ENCODE measurements around the gene SLC22A23. TPM values are rescaled to one million over a fixed set of nuclear protein-coding genes. Genes with fewer than 3 reads are reported as not detected.
"Not testable (repeated sequence)": the region's sequence is repeated elsewhere in the genome, so short reads cannot be mapped to it uniquely, and the experiment has no call there.

Gene SLC22A23
- total RNA-seq, 1 experiment from 2014 or later = 38.2 TPM

DNA sequence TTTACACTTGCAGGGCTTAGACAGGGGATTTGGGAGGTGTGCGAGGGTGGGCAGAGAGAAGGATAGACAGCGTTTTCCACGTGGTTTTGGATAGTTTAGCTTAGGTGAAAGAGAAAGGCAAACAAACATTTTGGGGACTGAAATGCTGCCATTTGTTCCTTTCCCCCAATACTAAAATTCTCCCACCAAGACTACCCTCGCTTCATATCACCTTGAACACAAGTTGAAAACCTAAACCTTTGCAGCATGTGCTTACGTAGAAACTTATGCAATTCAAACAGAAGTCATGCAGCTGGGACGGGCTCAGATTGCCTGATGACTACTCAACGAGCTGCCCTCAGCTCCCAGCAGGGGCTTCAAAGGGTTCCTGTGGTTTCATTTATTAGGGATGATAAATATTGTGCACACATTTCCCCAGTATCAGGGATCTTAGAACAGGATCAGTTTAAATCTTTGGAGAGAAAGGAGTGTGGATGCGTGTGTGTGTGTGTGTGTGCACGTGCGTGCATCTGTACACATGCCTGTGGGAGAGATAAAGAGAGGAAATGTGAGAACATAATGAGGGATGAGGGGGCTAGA, 77.3 kb downstream of the SLC22A23 start:
- no peak for TF ChIP-seq SP1 (CRISPR knock-in tag; conservative IDR thresholded peaks at IDR 0.05)
- TF ChIP-seq, protein P1, sequence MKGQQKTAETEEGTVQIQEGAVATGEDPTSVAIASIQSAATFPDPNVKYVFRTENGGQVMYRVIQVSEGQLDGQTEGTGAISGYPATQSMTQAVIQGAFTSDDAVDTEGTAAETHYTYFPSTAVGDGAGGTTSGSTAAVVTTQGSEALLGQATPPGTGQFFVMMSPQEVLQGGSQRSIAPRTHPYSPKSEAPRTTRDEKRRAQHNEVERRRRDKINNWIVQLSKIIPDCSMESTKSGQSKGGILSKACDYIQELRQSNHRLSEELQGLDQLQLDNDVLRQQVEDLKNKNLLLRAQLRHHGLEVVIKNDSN (CRISPR knock-in tag; IDR thresholded peaks at IDR 0.05) = no peak
- TF ChIP-seq, protein P2, sequence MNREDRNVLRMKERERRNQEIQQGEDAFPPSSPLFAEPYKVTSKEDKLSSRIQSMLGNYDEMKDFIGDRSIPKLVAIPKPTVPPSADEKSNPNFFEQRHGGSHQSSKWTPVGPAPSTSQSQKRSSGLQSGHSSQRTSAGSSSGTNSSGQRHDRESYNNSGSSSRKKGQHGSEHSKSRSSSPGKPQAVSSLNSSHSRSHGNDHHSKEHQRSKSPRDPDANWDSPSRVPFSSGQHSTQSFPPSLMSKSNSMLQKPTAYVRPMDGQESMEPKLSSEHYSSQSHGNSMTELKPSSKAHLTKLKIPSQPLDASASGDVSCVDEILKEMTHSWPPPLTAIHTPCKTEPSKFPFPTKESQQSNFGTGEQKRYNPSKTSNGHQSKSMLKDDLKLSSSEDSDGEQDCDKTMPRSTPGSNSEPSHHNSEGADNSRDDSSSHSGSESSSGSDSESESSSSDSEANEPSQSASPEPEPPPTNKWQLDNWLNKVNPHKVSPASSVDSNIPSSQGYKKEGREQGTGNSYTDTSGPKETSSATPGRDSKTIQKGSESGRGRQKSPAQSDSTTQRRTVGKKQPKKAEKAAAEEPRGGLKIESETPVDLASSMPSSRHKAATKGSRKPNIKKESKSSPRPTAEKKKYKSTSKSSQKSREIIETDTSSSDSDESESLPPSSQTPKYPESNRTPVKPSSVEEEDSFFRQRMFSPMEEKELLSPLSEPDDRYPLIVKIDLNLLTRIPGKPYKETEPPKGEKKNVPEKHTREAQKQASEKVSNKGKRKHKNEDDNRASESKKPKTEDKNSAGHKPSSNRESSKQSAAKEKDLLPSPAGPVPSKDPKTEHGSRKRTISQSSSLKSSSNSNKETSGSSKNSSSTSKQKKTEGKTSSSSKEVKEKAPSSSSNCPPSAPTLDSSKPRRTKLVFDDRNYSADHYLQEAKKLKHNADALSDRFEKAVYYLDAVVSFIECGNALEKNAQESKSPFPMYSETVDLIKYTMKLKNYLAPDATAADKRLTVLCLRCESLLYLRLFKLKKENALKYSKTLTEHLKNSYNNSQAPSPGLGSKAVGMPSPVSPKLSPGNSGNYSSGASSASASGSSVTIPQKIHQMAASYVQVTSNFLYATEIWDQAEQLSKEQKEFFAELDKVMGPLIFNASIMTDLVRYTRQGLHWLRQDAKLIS (CRISPR knock-in tag; IDR thresholded peaks at IDR 0.05; ENCODE audit: borderline replicate concordance) = no peak
- 0 out of 2 replicates have a peak, but pooled peaks have one; percentile 13 for TF ChIP-seq SMAD3 (CRISPR knock-in tag; IDR thresholded peaks at IDR 0.05; ENCODE audit: borderline replicate concordance)
- TF ChIP-seq MXD4 (CRISPR knock-in tag; IDR thresholded peaks at IDR 0.05; ENCODE audit: borderline replicate concordance) = no peak
- no peak for TF ChIP-seq ZNF121 (CRISPR knock-in tag; IDR thresholded peaks at IDR 0.05)
- no peak for TF ChIP-seq NFYB (CRISPR knock-in tag; conservative IDR thresholded peaks at IDR 0.05; ENCODE audit: low read depth)
- peak; percentile 66; the same call in 1 of the 2 replicates for TF ChIP-seq GABPB1 (CRISPR knock-in tag; IDR thresholded peaks at IDR 0.05)
- Mint-ChIP-seq H3K36me3 (no peaks in the 10 kb centered on the region), H3K27me3 (ENCODE audit: low read depth) (no peaks in the 10 kb centered on the region), H3K9me3 (no peaks in the 10 kb centered on the region), H3K27ac (peak overlapping the region; percentile 61), H3K4me1 (peaks cover 64% of the 10 kb centered on the region), H3K4me3 (no peak overlapping the region)
- no peak for ATAC-seq
- ChIA-PET CTCF (interaction anchor here (1.2 kb wide), 1 partner anchor 10 kb away, joined by 3 read pairs; no protein-coding TSS in a partner anchor), POLR2A (no interaction called here)
- no peak for DNase-seq (ENCODE audit: low spot score)

DNA sequence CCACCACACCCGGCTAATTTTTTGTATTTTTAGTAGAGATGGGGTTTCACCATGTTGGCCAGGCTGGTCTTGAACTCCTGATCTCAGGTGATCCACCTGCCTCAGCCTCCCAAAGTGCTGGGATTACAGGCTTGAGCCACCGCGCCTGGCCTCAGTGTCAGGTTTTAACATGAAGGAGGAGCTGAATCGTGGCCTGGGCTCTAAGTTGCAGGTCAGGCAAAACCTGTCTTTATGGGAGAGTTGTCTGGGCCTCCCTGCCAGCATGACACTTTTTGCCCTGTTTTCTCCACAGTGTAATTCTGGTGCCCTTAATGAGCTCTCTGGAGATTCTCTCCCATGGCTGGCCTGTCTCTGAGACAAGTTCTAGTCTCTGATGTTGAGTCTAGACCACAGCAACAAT, 78.0 kb downstream of the SLC22A23 start:
- not testable (repeated sequence) for H3K36me3 Mint-ChIP-seq; DNase-seq (ENCODE audit: low spot score); ATAC-seq; H3K9me3 Mint-ChIP-seq; H3K27me3 Mint-ChIP-seq (ENCODE audit: low read depth); H3K4me3 Mint-ChIP-seq
- peaks cover 59% of the 10 kb centered on the region for H3K4me1 Mint-ChIP-seq
- H3K27ac Mint-ChIP-seq = peak overlapping the region; percentile 61; the same call in 1 of the 2 replicates
- POLR2A ChIA-PET = interaction anchor here (0.7 kb wide), 1 partner anchor 45 kb away, joined by 3 read pairs; no protein-coding TSS in a partner anchor
- CTCF ChIA-PET = interaction anchor here (1.2 kb wide), 1 partner anchor 9 kb away, joined by 3 read pairs; no protein-coding TSS in a partner anchor

DNA sequence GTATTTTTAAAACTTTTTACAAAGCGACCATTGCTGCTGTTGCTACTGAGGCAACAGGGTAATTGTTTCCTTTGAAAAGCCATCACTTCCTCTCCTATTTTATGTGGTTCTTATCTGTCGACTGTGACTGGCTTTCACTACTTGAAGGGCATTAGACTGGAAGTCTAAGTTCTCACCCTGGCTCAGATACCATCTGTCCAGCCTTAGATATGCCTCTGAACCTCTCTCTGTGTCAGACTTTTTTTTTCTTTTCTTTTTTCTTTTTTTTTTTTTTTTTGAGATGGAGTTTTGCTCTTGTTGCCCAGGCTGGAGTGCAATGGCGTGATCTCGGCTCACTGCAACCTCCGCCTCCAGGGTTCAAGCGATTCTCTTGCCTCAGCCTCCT, 78.5 kb downstream of the SLC22A23 start:
- POLR2A ChIA-PET = interaction anchor here (0.6 to 0.7 kb wide), 2 partner anchors 44 to 314 kb away, joined by 3 to 5 read pairs; no protein-coding TSS in a partner anchor
- CTCF ChIA-PET = interaction anchor here (1.2 kb wide), 1 partner anchor 8 kb away, joined by 3 read pairs; no protein-coding TSS in a partner anchor
- H3K27me3 Mint-ChIP-seq (ENCODE audit: low read depth); ATAC-seq; H3K36me3 Mint-ChIP-seq; H3K9me3 Mint-ChIP-seq; DNase-seq (ENCODE audit: low spot score); H3K4me3 Mint-ChIP-seq: not testable (repeated sequence)
- peaks cover 55% of the 10 kb centered on the region for H3K4me1 Mint-ChIP-seq
- peak overlapping the region; percentile 54; the same call in 1 of the 2 replicates for H3K27ac Mint-ChIP-seq

DNA sequence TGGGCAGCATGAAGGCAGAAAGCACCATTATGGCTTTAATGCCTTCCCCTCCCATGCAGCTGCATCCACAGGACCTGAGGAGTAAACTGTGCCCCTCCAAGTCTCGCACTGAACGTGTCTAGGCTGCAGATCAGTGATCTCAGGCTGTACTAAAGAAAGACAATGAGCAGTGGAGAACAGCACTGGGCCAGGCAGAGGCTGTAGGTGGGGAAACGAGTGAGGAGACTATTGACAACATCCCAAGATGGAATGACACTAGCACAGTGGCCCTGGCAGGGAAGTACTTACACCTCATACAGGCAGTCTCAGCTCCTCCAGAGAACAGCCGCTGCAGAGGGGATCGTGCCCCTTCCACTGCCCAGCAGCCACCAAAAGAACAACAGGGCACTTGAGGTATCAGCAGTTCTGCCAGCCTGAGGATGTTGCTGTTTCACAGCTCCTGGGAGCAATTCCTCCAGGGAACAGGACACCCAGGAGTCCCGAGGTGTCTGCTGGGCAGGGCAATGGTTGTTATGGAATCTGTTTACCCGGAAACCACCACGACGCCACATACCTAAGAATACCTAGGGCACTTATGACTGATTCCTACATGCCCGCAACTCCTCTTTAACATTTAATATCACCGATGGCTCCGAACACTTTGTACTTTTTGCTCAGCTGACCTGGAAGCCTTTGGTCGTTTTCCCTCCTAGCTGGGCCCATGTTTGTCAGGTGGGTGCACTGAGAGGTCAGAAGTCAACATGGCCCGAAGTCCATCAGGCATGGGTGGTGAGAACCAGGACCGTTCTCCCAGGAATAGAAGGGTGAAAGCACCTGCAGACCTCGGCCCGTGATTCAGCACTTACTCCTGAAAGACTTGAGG, 79.1 kb downstream of the SLC22A23 start:
- Mint-ChIP-seq H3K27me3 (ENCODE audit: low read depth) (no peaks in the 10 kb centered on the region), H3K36me3 (no peaks in the 10 kb centered on the region), H3K4me3 (no peak overlapping the region), H3K27ac (peak overlapping the region; percentile 54; the same call in 1 of the 2 replicates), H3K4me1 (peaks cover 58% of the 10 kb centered on the region), H3K9me3 (no peaks in the 10 kb centered on the region)
- CTCF ChIA-PET = interaction anchor here (1.9 kb wide), 1 partner anchor 48 kb away, joined by 7 read pairs; no protein-coding TSS in a partner anchor
- ATAC-seq (no peak), DNase-seq (ENCODE audit: low spot score) (no peak)
- TF ChIP-seq GABPB1 (CRISPR knock-in tag; IDR thresholded peaks at IDR 0.05) (peak; percentile 18; the same call in 1 of the 2 replicates), RELA (CRISPR knock-in tag; IDR thresholded peaks at IDR 0.05; ENCODE audit: borderline replicate concordance) (no peak)
- POLR2A ChIA-PET = interaction anchor here (0.6 kb wide), 1 partner anchor 313 kb away, joined by 5 read pairs; no protein-coding TSS in a partner anchor
